GM18502 (cell line): ENCODE data around the gene ERI3.

Source experiments
- ATAC-seq: cut with Tn5 transposase; IDR thresholded peaks from one replicate; pipeline ENCODE4 v1.9.1; 2021; ENCODE audit warnings: mild to moderate bottlenecking; ENCODE audit not compliant: unreplicated experiment, poor library complexity

The ERI3 gene

GRCh38 chr1:44265656-44266358 is 89.2 kb downstream of the ERI3 start:
- no peak for ATAC-seq

GRCh38 chr1:44264451-44264771 is 90.6 kb downstream of the ERI3 start:
- ATAC-seq = no peak

- no peak for ATAC-seq
Observed at GRCh38 chr1:44263568-44264450, 91.2 kb downstream of the ERI3 start.

GRCh38 chr1:44262816-44263567 is 92.1 kb downstream of the ERI3 start:
- ATAC-seq = no peak

- no peak for ATAC-seq
Observed at GRCh38 chr1:44262414-44262813, 92.6 kb downstream of the ERI3 start.

- ATAC-seq = no peak
Observed at GRCh38 chr1:44261962-44262361, 93.1 kb downstream of the ERI3 start.

- no peak for ATAC-seq
Observed at GRCh38 chr1:44261171-44261817, 93.8 kb downstream of the ERI3 start.

- no peak for ATAC-seq
Observed at GRCh38 chr1:44260792-44261170, 94.3 kb downstream of the ERI3 start.

- ATAC-seq = no peak
Observed at GRCh38 chr1:44259090-44259489, 96.0 kb downstream of the ERI3 start.

- no peak for ATAC-seq
Observed at GRCh38 chr1:44256762-44257554, 98.1 kb downstream of the ERI3 start.

GRCh38 chr1:44254392-44254910 is 100.6 kb downstream of the ERI3 start:
- no peak for ATAC-seq

- no peak for ATAC-seq
Observed at GRCh38 chr1:44251989-44252671, 102.9 kb downstream of the ERI3 start.

- ATAC-seq = no peak
Observed at GRCh38 chr1:44251486-44251885, 103.6 kb downstream of the ERI3 start.

GRCh38 chr1:44250068-44250781 is 104.8 kb downstream of the ERI3 start:
- no peak for ATAC-seq

- ATAC-seq = no peak
Observed at GRCh38 chr1:44249543-44249942, 105.5 kb downstream of the ERI3 start.

- no peak for ATAC-seq
Observed at GRCh38 chr1:44246806-44247205, 108.3 kb downstream of the ERI3 start.

- no peak for ATAC-seq
Observed at GRCh38 chr1:44244986-44245385, 110.1 kb downstream of the ERI3 start.

GRCh38 chr1:44243782-44244495 is 111.1 kb downstream of the ERI3 start:
- ATAC-seq = no peak
